Activated CD8-positive, alpha-beta memory T cell treated with anti-CD3 and anti-CD28 coated beads, Interleukin-2, amount 50 U/mL, for 24 hours (primary cell): ENCODE results near the gene APOBEC3A.

Experiments
- DNase-seq: peaks from one replicate; pipeline ENCODE4 v3.0.0-alpha.2; 2020; ENCODE audit errors: extremely low read depth

Gene APOBEC3A

DNA sequence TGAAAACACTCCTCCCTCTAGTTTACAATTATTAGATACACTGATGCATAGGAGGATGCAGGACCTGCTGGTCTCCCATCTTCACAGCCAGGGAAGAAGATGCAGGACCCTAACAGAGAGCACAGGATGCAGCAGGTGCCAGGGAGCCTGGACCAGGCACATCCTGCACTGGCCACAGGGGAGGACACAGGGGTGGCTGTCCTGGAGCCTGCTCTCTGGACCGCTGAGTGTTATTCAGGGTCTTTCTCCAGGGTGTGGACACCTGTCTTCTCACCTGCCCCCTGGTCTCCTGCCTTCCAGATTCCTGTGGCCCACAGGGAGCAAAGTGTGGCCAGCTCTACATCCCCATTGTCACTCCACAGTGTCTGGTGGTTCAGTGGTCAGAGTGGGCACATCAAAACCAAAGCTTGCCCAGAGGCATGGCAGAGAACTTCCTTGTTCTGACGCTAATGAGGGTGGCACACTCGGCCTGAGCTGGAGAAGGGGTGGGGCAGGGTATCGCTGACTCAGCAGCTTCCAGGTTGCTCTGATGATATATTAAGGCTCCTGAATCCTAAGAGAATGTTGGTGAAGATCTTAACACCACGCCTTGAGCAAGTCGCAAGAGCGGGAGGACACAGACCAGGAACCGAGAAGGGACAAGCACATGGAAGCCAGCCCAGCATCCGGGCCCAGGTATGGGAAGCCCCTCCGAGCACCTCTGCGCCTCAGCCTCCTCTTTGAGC lies at the start of gene APOBEC3A:
Gene APOBEC3A, plus strand, starts transcription at position 564 of the 725 bp plus-strand sequence. Its CDS starts 83 bp downstream, at position 647.
- no peak for DNase-seq

DNA sequence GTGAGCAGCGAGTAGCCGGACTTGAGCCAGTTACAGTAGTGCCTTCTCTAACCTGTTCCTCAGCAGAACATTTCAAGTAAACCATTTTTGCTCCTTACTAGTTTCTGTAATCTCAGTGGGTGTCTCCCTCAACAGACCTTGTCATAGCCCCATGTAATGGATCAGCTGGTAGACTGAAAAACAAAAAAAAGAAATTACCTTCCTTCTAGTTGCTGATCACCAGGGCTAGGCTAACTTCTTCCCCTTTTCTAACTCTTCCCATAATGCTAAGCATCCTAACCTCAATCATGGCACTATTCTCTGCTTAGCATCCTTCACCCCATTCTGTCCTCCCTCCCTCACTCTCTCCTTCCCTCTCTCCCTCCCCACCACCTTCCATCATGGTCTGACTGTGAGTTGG lies 49.6 kb upstream of the APOBEC3A start:
- DNase-seq = no peak

DNA sequence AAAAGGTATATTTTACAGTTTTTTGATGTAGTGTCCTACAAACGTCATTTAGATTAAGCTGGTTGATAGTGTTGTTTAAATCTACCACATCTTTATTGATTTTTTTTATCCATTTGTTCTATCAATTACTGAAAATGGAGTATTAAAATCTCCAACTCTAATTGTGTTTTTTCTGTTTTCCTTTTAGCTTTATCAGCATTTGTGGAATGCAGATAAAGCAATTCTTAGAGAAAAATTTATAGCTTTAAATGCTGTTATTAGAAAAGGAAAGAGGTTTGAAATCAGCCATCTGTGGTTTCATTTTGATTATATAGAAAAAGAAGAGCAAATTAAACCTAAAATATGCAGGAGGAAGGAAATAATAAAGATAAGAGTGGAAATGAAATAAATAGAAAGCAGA lies 46.0 kb upstream of the APOBEC3A start:
- DNase-seq = no peak

DNA sequence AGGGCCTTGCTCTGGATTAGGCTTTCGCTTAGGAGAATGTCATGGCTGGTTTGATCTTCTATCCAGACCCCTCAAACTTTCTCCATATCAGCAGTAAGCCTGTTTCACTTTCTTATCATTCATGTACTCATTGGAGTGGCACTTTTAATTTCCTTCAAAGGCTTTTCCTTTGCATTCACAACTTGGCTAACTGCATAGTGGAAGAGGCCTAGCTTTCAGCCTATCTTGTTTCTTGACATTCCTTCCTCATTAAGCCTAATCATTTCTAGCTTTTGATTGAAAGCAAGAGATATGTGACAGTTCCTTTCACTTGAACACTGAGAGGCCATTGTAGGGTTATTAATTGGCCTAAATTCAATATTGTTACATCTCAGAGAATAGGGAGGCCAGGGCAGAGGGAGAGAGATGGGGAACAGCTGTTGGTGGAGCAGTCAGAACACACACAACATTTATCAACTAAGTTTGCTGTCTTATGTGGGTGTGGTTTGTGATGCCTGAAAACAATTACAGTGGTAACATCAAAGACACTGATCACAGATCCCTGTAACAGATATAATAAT lies 37.7 kb upstream of the APOBEC3A start:
- DNase-seq = no peak

DNA sequence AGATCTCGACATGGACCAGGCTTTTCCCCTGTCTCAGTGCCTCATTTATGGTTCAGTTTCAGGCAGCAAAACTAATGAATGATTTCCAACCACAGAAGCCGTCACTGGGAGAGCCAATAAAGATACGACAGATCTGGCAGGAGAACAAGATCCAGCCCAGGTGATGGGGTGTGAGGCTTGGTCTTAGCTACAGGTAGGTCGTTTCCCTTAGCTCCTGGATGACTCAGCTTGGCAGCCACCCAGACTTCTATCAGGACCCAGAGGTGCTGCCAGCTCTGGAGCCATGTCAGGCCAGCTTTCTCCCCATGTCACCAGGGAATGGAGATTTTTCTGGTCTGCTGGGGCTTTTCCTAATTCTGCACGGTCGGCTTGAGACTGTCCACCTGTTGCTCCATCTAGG lies 36.3 kb upstream of the APOBEC3A start:
- DNase-seq = no peak

DNA sequence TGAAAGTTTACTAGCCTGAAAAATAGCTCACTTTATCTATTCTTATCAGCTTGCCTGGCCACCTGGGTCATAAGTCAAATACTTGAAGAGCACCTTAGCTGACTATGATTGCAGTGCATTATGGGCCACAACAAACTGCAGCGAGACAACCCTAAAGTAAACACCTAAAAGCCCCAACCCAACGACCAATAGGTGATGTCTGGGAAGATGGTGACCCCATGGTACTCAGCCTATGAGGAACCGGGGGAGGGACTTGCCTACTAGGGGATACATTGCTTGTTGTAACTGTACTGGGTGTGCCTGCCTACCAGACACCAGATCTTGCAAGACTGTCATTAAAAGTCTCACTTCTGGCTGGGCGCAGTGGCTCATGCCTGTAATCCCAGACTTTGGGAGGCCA lies 35.6 kb upstream of the APOBEC3A start:
- DNase-seq = no peak

DNA sequence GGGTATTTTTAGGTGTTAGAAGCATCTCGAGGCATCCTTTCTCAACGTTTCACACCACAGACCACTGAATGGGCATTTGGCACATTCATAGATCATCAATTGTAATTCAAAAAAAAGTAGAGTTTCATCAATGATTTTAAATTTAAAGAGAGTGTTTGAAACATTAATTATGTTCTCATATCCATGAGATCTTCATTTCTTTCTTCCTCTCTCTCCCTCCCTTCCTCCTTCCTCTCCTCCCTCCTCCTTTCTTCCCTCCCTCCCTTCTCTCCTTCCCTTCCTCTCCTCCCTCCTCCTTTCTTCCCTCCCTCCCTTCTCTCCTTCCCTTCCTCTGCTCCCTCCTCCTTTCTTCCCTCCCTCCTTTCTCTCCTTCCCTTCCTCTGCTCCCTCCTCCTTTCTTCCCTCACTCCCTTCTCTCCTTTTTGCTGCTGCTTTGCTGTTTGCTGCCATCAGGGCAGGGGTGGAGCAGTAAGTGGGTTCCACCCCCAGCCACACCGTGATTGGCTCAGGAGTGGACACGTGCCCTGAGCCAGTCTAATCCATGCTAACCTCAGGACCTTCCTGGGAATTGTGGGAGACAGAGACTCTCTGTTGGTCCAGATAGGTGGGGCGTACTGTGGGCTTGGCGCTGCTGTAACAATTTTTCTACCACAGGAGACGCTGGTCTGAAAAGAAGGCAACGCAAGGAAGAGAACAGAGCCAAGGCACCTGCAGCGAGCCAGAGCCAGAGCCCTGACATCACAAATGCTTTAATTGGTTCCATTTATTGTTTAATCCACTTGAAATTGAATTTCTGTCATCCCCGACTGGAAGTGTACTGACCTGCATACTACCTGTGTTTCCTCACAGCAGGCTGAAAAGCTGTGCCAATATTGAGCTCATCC lies 33.7 kb upstream of the APOBEC3A start:
- no peak for DNase-seq

DNA sequence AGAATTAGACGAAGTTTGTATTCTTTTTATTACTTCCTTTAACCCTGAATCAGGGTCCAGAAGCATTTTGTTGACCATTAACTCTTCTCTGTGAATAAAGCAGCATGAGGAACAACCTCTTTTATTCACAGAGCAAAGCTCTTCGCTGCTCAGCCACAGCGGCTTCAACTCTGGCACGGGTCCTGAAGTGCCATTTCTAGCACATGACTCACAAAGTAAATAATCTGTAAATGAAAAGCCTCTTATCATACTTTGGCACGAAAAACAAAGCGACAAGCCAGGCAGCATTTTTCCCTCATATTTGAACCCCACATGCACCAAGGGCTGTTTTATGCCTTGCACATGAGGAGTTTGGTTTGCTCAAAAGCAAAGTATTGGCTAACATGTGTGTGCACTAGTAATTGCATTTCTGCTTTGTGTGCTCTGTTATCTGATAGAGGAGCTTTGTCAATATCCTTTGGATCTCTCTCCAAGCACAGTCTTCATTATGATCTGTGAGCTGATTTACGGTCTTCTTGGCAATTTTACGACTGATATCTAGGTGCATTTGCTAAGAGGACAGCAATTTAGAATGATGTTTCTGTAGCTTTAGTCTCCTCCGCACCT lies 33.0 kb upstream of the APOBEC3A start:
- DNase-seq = no peak

DNA sequence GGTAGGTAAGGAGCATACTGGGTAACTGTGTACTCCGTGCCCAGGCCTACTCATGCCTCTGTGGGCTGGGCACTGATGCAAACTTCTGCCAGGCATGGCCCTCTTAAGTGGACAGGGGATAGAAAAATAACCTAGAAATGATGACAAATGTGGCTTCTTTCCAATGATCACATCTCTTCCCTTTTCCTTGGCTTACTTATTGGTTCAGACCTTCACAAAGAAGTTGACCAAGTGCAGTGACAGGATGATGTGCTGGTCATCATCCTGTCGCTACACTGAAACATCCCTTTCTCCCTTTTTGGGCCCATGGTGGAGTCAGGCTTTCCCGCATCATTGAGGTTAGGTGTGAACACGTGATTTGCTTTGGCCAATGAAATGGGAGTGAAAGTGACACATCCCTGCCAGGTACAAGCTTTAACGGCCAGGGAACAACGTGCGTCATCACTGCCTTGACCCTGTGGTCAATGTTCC lies 31.8 kb upstream of the APOBEC3A start:
- no peak for DNase-seq

DNA sequence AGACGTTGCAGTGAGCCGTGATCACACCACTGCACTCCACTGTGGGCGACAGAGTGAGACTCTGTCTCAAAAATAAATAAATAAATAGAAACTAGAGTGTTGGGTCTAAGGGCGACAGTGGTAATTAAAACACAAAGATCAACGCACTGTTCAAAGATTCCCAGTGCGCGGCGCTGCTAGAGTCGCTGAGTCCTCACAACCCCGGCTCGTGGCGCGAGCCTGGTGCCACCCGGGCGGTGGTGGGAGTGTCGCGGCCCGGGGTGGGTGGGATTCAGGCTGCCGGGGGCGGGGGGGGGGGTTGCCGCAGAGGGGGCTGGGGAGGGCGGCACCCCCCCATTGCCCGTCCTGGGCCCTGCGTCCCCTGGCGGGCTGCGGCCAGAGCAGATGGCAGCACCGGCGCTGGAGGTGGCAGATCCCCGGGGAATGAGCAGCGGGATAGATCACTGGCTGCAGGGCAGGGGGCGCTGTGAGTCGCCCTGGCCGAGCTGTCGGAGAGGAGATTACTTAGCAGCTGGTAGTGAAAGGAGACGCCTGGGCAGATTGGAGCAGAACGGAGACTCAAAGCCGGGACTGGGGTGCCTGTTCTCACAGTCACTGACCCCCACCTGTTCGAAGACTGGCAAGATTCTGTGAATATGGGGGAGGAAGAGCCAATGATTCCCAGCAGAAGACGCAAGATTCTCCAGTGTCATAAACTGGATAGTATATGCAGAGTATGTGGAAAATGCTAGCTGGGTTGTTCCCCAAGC lies 30.2 kb upstream of the APOBEC3A start:
- DNase-seq = no peak

DNA sequence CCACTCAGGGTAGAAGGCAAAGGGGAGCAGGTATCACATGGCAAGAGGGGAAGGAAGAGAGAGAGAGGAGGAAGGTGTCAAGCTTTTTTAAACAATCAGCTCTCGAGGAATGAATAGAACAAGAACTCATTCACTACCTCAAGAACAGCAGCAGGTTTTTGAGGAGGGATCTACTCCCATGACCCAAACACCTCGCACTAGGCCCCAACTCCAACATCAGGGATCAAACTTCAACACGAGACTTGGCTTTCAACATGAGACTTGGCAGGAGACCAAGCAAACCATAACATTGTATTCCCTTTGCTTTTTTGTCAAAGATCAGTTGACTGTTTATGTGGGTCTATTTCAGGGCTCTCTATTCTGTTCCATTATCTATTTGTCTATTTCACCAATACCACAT lies 26.9 kb upstream of the APOBEC3A start:
- no peak for DNase-seq

DNA sequence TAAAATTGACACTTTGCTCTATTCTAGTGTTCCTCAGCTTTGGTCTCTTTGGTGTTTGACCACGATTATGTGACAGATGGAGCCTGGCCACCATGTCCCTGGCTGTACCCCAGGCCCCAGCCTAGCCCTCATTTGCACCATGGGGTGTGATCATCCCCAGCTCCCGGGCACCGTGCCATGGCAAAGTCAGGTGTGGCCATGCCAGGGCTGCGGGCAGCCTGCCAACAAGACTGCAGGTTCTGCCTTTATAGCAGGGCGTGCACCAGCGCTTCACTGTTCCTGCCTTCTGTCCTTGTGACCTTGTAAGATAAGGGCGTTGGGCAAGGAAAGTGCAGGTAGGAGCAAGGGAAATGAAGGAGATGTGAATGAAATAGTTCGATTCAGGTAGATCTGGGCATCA lies 22.4 kb upstream of the APOBEC3A start:
- DNase-seq = no peak

DNA sequence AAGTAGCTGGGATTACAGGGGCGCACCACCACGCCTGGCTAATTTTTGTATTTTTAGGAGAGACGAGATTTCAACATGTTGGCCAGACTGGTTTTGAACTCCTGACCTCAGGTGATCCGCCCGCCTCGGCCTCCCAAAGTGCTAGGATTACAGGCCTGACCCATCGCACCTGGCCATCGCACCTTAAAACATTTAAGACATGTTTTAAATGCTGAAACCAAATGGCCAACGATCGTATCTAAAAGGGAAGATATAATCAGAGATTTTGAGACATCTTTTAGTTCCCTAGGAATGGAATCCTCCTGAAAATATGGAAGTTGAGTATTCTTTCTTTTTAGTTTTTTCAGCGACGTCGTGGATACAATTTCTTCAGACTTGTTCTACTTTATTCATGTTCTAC lies 21.8 kb upstream of the APOBEC3A start:
- no peak for DNase-seq

DNA sequence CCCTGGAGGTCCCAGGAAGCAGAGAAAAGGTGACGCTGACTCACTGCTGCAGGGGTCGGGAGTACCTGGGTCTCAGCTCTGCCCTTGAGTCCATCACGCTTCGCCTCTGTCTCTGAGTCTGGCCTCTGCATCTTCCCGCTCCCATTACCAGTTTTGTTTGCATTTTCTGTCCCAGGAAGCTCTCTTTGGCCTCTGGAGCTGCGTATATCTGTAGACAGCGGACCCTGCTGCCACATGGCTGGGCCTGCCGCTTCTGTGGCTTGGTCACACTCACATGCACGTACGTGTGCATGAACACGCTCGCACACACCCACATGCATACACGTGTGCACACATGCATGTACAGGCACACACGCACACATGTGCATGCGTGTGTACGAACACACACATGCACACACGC lies 20.8 kb upstream of the APOBEC3A start:
- DNase-seq = no peak

DNA sequence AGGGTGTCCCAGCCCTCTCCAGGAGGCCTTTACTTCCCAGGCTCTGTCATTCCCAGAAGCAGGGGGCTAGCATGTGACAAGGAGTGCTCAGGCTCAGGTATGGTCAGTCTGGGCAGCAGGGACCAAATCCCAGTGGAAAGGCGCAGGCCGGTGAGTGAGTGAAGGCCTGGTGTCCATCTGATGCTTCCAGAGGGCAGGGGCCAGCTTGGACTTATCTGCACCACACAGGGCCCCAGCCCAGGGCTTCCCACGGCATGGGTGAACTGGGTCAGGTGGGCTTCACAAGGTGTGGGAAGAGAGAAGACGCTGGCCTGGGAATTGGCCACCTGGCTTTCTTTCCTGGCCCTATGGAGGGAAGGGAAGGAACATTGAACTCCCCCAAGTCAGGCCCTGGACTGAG lies 20.4 kb upstream of the APOBEC3A start:
- DNase-seq = no peak

DNA sequence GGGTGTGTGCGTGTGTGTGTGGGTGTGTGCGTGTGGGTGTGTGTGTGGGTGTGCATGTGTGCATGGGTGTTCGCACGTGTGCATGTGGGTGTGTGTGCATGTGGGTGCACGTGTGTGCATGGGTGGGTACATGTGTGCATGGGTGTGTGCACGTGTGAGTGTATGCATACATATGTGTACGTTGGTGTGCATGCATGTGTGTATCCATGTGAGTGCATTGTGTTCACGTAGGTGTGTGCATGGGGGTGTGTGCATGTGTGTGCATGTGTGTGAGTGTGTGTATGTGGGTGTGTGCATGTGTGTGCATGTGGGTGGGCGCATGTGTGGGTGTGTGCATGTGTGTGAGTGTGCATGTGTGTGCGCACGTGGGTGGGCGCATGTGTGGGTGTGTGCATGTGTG lies 19.9 kb upstream of the APOBEC3A start:
- no peak for DNase-seq

DNA sequence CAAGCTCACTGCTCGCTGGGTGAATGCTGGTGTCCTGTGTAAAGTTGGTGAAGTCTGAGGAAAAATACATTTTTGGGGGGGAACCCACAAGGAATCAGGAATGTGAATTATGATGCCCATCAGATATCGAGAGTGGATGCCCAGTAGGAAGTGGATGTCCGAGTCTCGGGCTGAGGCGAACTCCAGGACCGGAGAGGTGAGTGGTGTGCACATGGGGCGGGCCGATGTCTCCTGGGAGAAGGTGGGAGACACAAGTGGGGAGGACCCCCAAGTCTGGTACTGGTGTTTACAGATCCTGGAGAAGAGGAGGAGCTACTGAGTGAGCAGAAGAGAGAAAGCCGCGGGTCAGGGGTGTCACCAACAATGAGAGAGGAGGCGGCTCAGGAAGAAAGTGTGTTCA lies 19.2 kb upstream of the APOBEC3A start:
- DNase-seq = no peak

DNA sequence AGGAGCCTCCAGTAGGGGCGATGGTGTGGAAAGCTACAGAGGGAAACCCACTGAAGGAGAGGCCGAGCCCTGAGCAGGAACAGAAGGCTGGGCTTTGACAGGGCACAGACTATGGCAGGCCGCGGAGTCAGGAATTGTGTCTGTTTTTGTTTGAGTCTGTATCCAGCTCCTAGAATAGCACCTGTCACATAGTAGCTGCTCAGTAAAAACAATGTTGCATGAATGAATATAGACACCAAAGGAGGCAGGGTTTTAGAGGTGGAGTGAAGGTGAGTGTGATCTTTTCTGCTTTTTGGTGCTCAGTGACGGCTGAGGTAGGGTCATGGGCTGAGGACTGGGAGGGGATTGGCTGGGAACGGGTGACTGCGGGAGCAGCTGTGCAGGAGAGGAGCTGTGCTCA lies 18.5 kb upstream of the APOBEC3A start:
- DNase-seq = no peak

DNA sequence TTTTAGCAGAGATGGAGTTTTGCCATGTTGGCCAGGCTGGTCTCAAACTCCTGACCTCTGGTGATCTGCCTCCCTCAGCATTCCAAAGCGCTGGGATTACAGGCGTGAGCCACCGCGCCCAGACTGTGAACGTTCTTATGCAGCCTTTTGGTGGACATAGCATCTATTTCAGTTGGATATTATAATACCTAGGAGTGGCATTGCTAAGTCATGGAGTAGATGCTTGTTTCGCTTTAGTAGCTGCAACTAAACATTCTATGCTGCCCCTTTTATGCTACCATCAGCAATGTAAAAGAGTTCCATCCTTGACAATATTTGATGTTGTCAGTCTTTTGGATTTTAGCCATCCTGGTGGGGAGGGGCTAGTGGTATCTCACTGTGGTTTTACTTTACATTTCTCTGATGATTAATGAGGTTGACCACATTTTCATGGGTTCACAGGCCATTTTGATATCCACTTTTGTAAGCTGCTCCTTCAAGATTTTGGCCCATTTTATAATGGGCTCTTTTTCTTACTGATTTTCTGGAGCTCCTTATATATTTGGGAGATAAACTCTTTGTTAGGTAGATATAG lies 16.5 kb upstream of the APOBEC3A start:
- DNase-seq = no peak

DNA sequence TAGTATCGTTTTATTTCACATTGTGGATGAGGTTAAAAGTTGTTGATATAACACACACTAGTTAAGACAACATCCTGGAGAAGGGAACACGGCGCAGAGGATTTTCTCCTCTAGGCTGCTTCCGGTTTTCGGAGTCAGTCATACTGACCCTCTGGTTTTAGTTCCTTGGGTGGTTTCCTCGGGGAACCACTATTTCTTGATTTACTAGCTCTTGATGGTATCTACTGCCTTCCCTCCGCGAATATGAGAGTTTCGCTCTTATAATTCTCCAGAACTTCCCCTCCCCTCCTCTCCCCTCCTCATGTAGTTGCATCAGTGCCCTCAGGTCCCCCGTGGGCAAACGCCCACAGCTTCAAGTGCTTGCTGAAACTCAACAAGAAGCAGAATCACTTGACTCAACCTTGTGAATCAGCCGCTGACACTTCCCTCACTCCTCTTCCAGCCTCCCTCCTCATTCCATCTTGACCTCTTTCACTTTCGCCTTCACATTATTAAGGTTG lies 15.9 kb upstream of the APOBEC3A start:
- peak; percentile 51 for DNase-seq

DNA sequence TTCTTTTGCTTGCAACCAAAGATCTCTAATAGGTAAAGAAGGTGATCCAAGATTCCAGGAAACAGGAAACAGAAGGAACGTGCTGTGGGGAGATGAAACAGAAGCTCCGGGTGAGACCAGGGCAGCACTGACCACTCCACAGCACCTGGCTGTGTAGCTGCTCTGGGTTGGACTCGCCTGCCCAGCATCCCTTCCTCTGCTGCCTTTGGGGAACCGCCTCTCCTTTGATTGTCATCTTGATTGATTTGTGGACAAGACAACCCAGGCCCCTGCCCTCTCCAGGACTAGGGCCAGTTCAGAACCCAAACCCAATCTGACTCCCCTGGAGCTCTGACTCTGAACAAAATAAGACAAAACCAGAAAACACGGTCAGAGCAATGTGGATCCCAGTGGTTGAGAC lies 14.7 kb upstream of the APOBEC3A start:
- DNase-seq = no peak
